ENCODE measurements around the gene FOXD2.

FOXD2 gene

DNA sequence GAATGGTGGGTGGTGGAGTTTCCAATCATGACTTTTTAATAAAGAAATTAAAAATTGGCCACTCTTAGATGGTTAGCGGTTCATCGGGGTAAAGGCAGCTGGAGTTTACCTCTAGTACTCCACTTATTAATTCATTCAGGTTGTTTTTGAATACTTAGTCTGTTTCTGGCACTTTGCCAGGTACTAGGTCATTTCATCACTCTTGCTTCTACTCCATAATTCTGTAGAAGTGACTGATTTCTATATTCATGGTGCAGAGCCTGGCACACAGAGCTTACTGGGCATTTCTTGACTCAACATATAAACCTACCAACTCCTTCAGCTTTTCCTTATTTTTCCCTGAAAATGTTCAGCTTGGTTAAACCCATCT is 31.5 kb downstream of the FOXD2 start:
- DNase-seq = no peak

DNA sequence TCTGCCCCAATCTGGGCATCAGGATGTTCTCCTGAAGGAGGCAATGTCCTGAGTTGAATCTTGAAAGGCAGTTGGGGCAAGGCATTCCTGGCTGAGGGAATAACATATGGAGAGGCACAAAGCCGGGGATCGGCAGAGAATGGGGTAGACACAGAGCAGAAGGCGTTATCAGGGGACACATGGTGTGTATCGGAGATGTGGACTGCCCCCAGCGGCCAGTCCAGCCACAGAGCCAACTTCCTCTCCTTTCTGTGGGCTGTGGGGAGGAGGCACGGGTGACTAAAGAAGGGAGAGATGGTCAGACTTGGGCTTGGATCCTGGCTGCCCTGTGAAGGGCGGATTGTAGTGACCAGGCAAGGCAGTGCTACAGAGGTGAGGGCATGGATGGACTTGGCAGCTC is 32.1 kb downstream of the FOXD2 start:
- no peak for DNase-seq

DNA sequence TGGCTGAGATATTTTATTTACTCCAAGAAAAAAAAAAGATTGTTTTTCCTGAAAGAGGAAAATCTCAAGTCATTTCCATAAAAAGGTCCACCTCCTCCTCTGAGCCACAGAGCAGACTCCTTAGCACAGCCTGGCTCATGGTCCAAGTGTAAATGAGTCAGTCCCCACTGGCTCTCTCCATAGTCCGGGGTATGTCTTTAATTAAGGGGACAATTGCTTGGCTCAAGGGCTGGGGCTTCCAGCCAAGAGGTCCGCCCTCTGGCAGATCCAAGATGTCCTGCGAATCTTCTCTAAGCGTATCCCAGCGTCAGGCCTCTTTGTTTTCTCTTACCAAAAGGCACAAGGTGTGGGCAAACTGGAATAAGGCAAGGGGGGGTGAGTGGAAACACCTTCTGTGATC is 33.3 kb downstream of the FOXD2 start:
- no peak for DNase-seq

DNA sequence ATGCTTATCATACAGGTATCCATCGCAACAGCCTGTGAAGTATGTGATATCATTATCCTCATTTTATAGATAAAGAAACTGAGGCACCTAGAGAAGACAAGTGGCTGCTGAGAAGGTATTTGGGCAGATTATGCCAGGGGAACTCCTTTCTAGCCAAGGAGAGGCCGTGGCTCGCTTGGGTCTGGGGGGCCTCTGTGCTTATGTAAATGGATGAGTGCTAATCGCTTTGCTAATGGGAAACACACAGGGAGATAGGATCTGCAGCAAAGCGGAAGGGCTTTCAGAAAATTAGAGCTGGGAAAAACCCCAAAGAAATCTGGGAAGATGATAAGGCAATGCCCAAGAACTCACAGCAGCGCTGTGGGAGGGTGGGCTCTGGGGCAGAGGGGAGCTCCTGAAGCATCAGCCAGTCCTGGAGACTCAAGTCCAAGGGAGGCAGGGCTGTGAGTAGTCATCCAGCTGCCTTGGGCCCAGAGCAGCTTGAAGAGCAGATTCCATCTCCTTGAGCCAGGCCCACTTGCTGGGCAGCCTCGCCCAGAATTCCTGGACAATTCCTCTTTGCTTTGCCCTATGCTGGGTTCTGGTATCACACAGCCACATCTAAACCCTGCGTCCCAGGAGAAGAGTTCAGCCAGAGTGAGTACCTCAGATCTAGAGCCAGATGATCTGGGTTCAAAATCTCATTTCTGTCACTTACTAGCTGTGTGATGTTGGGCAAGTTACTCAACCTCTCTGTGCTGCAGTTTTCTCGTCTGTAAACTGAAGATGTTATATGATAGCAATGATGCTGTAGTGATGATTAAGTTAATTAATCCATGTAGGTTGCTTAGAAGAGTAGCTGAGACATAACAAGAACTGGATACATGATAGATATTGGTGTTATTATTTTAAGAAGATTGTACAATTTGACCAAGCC is 36.7 kb downstream of the FOXD2 start:
- no peak for DNase-seq

DNA sequence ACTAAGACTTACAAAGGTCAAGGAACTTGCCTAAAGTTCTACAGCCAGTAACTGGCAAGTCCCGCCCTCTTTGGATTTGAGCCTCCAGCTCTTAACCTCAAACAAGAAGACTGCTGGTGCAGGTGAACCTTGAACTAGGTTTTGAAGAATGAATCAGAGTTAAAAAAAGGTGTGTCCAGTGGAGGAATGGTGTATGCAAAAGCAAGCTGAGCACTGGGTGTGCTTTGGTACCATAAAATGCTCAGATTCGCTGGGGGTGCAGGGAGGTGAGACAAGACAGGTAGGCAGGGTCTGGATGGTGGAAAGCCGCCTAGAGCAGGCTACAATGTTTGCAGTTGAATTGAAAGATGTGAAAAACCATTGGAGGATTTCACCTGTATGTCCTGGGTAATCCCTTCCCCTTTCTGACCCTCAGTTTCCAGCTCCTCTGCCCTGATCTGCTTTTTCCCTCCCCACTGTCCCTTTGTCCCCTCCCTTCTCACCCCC is 39.8 kb downstream of the FOXD2 start:
- DNase-seq = no peak

DNA sequence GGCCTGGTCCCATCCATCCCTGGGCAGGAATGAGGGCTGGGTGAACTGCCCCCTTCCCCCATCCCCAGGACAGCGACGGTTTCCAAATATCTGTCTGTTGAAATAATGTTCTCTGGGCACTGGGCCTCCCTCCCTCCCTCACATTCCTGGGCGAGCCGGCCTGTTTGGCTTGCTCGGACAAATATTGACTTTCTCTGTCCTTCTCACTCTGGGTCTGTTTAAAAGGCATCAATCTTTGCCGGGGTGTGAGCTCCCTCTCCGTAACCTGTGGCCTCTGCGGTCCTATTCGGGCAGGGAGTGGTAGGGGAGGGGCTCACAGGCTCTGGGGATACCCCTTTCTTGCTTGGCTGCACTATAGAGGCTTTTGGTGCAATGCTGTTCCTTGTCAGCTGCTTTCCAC is 40.2 kb downstream of the FOXD2 start:
- no peak for DNase-seq

DNA sequence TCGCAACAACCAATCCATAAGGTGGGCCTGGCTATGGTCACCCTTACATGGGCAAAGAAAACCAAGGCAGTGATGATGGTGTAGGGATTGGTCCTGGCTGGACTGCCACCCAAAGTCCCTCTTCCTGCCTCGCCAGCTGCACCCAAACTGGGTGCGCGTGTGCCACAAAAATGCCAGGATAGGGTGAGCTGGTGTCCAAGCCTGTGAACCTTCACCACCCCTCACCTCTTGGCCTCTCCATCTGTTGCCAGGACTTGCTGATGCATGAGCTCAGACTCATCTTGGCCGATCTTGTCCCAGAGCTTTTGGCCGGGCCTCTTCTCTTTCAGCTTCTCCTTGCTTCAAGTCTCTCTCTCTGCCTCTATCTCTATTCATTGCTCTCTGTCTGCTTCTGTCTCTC is 41.8 kb downstream of the FOXD2 start:
- DNase-seq = no peak

DNA sequence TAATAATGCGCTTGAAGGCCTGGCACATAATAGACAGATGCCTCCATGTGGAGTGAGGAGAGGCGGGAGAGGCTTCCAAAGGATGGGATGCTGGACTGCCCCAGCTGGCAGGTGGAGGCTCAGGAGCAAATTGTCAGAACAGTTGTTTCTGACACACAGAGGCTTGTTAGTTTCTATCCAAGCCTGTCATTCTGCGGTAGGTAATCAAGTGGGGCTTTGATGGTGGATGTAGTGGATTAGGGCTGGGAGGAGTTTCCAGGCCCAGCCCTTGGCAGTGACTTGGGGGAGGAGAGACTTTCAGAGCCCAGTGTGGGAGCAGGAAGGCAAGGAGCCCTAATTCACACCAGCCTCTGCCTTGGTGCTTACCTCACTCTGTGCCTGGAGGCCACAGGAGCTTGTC is 44.1 kb downstream of the FOXD2 start:
- DNase-seq = no peak

DNA sequence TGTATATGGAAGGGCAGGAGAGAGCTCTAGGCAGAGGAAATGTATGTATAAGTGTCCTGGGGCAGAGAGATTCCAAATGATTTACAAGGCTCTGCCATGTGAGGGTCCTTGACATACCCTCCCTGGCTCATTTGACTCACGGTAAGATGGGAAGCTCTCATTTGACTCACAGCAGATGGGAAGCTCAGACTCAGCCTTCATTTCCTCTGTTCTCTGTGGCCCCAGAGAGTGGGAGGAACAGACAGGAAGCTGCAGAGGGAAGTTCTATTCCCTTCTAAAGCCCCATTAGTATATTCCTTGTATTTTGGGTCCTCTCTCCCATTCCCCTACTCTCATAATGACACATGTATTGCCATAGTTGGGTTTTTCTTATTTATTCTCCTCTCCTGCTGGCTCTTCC is 44.9 kb downstream of the FOXD2 start:
- DNase-seq = no peak

DNA sequence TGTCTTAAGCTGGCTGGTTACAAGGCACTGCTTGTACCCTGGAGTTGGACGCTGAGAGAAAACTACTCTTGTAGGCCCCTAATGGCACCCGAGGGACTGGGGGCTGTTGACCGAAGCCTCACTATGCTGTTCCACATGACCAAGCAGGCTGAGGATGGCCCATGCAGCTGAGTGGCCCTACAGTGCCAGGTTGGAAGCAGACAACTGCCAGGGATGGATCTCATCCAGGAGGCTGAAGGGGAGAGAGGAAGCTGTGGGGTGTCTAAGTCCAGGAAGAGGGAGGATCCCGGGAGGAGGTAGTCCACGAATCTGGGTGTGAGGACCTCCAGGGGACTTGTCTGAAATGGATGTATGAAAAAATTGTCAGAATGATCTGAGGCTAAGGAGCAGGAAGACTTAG is 45.8 kb downstream of the FOXD2 start:
- DNase-seq = no peak

DNA sequence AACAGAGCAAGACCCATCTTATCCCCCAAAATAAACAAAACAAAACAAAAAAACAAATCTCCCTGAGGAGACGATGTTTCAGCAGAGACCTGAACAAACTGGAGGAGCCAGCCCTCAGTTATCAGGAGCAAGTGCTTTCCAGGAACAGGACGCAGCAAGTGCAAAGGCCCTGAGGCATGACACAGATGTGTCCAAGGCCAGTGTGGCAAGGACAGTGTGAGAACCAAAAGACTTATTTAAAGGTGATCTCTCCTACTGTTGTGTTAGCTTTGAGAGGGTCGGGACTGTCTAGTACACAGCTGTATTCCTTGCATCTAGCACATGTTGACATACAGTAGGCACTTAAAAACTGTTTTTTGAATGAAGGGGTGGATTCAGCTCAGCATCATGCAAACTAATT is 48.0 kb downstream of the FOXD2 start:
- no peak for DNase-seq

DNA sequence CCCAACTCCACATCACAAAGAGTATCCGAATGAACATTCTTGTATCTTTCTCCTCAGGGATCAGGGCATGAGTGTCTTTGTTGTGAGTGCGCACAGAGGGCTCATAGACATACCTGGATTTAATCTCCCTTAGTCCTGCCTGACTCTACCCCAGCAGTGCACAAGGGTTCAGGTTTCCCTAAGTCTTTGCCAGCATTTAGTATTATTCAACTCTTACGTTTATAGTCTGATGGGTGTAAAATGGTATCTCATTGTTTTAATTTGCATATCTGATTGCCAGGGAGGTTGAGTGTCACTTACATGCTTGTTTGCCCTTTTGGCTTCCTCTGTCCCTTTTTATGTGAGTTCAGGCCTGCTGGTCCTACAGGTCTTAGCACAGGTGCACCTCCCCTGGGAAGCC is 49.5 kb downstream of the FOXD2 start:
- no peak for DNase-seq

DNA sequence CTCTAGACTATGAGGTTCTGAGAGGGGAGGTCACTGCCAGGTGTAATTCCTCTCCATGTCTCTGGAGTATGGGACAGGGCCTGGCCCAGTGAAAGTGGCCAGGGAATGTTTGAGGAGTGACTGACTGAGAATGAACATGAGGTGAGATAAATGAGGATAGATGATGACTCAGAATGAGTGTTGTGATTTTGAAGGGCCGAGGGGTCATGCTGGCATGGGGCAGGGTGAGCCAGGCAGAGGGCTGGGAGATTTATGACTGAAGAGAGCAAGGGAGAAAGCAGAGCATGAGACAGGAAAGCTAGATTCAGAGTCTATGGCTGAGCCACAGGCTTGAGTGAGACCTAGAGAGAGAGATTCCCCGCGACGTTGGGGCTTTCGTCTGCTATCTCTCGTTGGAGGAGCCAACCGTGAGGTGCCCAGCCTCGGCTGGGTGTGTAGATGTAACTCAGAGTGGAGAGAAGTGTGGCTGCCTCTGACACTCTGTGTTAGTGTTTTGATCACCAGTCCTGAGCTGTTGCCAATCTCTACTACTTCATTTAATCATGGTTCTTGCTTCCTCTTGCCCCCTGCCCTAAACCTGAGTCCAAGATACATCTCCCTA is 50.1 kb downstream of the FOXD2 start:
- DNase-seq = no peak
